ENCODE measurements around the gene MTRF1. TPM values are rescaled to one million over a fixed set of nuclear protein-coding genes. Genes with fewer than 3 reads are reported as not detected.
"Not testable (repeated sequence)": the region's sequence is repeated elsewhere in the genome, so short reads cannot be mapped to it uniquely, and the experiment has no call there.

Gene MTRF1
- total RNA-seq, 1 donor from 2014 or later = 18.4 TPM

- intact Hi-C loops (cut with micrococcal nuclease) = no loop called here
These were observed 21.3 kb upstream of the MTRF1 start for GRCh38 chr13:41284512-41285288.

GRCh38 chr13:41282129-41282571, 18.8 kb upstream of the MTRF1 start:
- intact Hi-C loops (cut with micrococcal nuclease) = no loop called here

DNA sequence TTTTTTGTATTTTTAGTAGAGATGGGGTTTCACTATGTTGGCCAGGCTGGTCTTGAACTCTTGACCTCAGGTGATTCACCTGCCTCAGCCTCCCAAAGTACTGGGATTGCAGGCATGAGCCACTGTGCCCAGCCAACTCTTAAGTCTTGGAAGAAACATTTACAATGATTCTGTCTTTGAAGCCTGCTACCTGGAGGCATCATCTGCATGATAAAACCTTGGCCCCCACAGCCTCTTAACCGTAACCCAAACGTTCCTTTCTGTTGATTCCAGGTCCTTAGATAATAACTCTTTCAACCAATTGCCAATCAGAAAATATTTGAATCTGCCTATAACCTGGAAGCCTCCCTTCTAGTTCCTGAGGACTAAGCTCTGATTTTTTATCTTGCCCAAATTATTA, 15.8 kb upstream of the MTRF1 start:
- intact Hi-C loops (cut with micrococcal nuclease) = not testable (repeated sequence)

- intact Hi-C loops (cut with micrococcal nuclease) = no loop called here
These were observed 13.4 kb upstream of the MTRF1 start for GRCh38 chr13:41276824-41277223.

GRCh38 chr13:41274881-41275280, 11.5 kb upstream of the MTRF1 start:
- intact Hi-C loops (cut with micrococcal nuclease) = no loop called here

DNA sequence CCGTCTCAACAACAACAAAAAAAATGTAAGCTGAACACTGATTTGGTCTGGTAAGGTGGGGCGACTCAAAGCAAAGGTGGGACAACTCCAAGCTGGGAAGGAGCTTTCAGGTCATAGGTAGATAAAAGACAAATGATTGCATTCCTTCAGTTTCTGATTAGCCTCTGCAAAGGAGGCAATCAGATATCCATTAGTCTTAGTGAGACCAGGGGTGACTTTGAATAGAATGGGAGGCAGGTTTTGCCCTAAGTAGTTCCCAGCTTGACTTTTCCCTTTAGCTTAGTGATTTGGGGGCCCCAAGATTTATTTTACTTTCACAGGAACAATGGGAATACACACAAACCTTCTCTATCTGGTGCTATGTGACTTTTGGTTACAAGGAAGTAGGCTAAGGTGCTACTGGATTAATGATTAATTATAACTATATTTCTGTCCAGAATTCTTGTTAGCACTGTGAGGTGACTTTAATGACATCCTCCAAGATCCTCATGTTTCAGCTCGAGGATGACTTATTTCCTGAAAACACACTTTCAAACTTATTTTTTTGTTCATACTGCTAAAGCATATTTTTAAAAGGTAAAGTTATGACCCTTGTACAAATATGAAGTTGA, 10.6 kb upstream of the MTRF1 start:
- intact Hi-C loops (cut with micrococcal nuclease) = no loop called here

GRCh38 chr13:41271456-41272285, 8.3 kb upstream of the MTRF1 start:
- intact Hi-C loops (cut with micrococcal nuclease) = no loop called here

DNA sequence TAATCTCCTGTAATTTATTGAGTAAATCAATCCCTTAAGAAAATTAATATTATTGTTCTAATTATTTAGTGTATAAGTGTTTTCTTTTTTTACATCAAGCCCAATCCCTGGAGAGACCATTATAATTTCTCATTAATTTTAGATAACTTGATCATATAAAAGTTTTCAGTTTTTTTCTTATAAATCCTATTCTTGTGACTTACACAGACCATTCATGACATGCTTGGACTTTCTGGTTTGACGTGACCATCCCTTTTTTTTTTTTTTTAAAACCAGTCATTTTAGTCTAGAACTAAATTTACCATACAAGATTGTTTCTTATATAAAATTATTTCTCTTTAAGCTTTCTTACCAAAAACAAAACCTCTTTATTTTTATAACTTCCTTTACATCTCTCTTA, 5.4 kb upstream of the MTRF1 start:
- intact Hi-C loops (cut with micrococcal nuclease) = loop anchor here (2.0 kb wide), 1 partner anchor 18 kb away; no protein-coding TSS in a partner anchor

GRCh38 chr13:41267106-41267505, 3.7 kb upstream of the MTRF1 start:
- intact Hi-C loops (cut with micrococcal nuclease) = no loop called here

DNA sequence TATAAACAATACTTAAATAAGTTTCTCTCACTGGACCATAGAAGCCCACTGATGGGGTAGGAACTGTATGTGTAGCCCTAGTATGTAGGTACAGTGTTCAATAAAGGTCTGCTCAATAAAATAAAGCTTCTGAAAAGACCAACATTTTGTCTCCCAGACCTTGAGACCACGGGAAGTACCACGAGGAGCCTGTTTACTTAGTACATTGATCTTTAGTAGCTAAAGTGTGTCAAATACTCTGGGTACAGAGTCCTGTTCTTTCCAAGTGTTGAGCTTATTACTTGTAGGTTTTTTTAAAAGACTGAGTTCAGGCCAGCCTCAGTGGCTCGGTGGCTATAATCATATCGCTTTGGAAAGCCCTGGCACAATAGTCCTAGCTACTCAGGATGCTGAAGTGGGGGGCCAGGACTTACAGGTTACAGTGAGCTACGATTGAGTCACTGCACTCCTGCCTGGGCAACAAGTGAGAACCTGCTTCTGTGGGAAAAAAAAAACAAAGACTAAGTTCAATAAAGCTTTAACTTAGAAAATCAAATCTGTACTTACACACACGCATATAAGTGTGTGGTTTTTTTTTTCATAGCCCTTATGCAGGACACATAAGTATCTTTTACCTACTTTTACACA, 3.4 kb downstream of the MTRF1 start:
- intact Hi-C loops (cut with micrococcal nuclease) = loop anchor here (5.0 kb wide), 1 partner anchor 782 kb away; no protein-coding TSS in a partner anchor

- intact Hi-C loops (cut with micrococcal nuclease) = no loop called here
These were observed 5.8 kb downstream of the MTRF1 start for GRCh38 chr13:41257535-41257934.

GRCh38 chr13:41254902-41255301, 8.5 kb downstream of the MTRF1 start:
- intact Hi-C loops (cut with micrococcal nuclease) = no loop called here

DNA sequence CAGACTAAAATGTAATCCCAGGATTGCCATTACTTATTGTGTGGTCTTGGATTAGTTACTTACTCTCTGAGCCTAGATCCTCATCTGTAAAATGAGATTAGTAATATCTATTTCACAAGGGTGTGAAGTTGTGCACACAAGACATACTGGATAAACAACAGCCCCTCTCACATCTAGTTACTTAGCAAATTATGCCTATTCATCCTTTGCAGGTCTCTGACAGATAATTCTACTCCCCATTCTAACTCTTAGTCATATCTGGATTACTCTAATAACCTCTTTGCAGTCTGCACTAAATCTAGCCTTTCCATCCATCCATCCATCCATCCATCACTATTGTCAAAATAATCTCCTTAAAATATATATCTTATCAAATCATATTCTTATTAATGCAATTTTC, 12.4 kb downstream of the MTRF1 start:
- intact Hi-C loops (cut with micrococcal nuclease) = no loop called here

GRCh38 chr13:41246969-41247680, 16.3 kb downstream of the MTRF1 start:
- intact Hi-C loops (cut with micrococcal nuclease) = no loop called here

GRCh38 chr13:41244556-41244955, 18.8 kb downstream of the MTRF1 start:
- intact Hi-C loops (cut with micrococcal nuclease) = no loop called here

DNA sequence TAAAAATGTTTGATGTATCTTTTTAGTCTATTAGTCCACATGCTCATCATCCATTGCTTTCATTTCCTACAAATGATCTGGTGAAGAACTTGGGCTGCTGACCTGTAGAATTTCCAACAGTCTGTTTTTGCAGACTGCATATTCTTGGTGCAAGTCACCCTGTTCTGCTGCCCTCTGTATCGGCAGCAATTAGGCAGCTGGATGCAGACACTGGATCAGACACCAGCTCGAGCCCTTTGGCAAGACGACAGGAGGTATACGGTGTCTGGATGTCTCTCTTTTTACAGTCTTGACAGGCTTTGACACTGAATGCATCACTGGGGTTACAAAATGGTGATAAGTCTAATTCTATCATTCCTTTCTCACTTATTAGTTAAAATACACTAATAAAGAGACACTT, 21.8 kb downstream of the MTRF1 start:
- intact Hi-C loops (cut with micrococcal nuclease) = no loop called here

DNA sequence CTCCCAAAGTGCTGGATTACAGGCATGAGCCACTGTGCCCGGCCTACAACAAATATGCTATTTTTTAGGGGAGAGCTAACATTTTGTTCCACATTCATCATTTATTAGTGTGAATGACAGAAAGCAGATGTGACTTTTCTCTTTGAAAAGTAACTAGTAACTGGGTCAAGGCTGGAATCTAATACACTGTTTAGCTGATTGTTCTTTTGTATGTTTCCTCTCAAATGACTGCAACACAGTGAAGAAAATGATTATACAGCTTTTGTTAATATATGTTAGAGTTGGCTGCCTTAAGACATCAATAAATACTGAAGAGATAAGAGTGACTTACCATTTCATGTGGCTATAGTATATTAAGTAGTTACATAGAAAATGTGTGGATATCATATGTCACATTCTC, 27.0 kb downstream of the MTRF1 start:
- intact Hi-C loops (cut with micrococcal nuclease) = no loop called here

GRCh38 chr13:41232578-41233480, 30.5 kb downstream of the MTRF1 start:
- intact Hi-C loops (cut with micrococcal nuclease) = no loop called here

DNA sequence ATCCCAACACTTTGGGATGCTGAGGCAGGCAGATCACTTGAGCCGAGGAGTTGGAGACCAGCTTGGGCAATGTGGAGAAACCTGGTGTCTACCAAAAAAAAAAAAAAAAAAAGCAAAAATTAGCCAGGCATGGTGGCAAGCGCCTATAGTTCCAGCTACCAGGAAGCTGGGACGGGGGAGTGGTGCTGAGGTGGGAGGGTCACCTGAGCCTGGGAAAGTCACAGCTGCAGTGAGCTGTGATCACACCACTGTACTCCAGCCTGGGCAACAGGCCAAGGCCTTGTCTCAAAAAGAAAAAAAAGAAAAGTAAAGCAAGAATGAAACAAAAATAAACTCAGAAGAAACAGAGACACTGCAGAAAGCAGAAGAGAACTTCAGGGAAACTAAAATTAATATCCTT, 31.6 kb downstream of the MTRF1 start:
- intact Hi-C loops (cut with micrococcal nuclease) = no loop called here
